Pancreas (tissue), 10 donors: ENCODE measurements around the gene MYO10. TPM values are rescaled to one million over a fixed set of nuclear protein-coding genes. Genes with fewer than 3 reads are reported as not detected.

Source experiments
- ATAC-seq, 4 donors: fragments of 200-7000 bp; cut with Tn5 transposase; one replicate each; pipeline versions ENCODE4 v1.8.0 to v1.9.1; 2020; ENCODE audit warnings: mild to moderate bottlenecking in 4 of 4, moderate library complexity in 4 of 4
- DNase-seq, 6 donors: peaks; one replicate each; pipeline ENCODE4 v3.0.0-alpha.2; 2020
- FAIRE-seq: peaks from 2 replicates; lab custom pipeline; 2012; peaks lifted over from hg19 to GRCh38; lab: Jason Lieb, UNC
- H3K27ac ChIP-seq, 4 donors: fragments of 200-600 bp; sonication (generic); 1 replicate in 3 of 4; 2 replicates in 1 of 4; pipeline versions ENCODE4 v1.5.0 to v1.8.0; 2020
- H3K27me3 ChIP-seq, 4 donors: fragments of 200-600 bp; one replicate each; pipeline ENCODE4 v1.8.0; 2021
- H3K36me3 ChIP-seq, 3 donors: fragments of 200-600 bp; sonication (generic) in 1 of 3; one replicate each; pipeline versions ENCODE4 v1.5.0 to v1.8.0; 2020 to 2021
- H3K4me1 ChIP-seq, 3 donors: fragments of 200-600 bp; one replicate each; pipeline ENCODE4 v1.8.0; 2021
- H3K4me3 ChIP-seq, 4 donors: fragments of 200-600 bp; sonication (generic) in 2 of 4; one replicate each; pipeline versions ENCODE4 v1.5.0 to v1.8.0; 2020 to 2021
- H3K9me3 ChIP-seq, 4 donors: fragments of 200-600 bp; one replicate each; pipeline ENCODE4 v1.8.0; 2021
- WGBS, 2 donors: extraction: QIAGEN DNeasy Blood & Tissue Kit; methylation state at CpG; one replicate each; pipeline ENCODE4 v1.1.7; 2013; 5-methylcytosine and 5-hydroxymethylcytosine counted together
- intact Hi-C, 3 donors: fragments of 100-400 bp; cut with DNase I; formaldehyde crosslinking; loops; one replicate each; pipeline versions ENCODE4 v1.11.1 to v1.14.2; 2022
- polyA plus RNA-seq, 2 donors: library from polyadenylated mRNA; stranded (reverse); fragments of 200-250 nt; gene quantifications; one replicate each; pipeline ENCODE4 v1.2.3, GENCODE V29; 2013
- total RNA-seq, 6 donors: library from RNA; stranded (reverse); fragmentation: NEBNext Ultra II Directional in 4 of 6; extraction: Animal tissue kit (Norgen Biotek cat#: 25700) in 4 of 6; gene quantifications; one replicate each; pipeline versions ENCODE4 v1.2.1 to v1.2.4, GENCODE V29; 2021 to 2023
- TF ChIP-seq, protein P1 (sequence below), 4 donors: fragments of 200-600 bp; sonication (generic) in 3 of 4; IDR thresholded peaks; one replicate each; pipeline versions ENCODE4 v1.5.0 to v1.8.0; 2021; ENCODE audit warnings: antibody characterized with exemption in 4 of 4
- donor health status: healthy with polysubstance abuse.
- donor health status: DM: no; HTN: no; CAD: no; lungs with moderate emphysema.
- donor health status: DM: no; HTN: no; CAD: no.
- donor health status: control.
- donor health status: control.
- donor health status: Bipolar disorder and iron deficiency.
- donor health status: DM: yes; HTN: yes; CAD: no.
- donor health status: DM: no; HTN: no; CAD: no.
- donor health status: DM: no; HTN: no; CAD: no.
- donor health status: DM: yes; HTN: yes; CAD: no.

The MYO10 gene
- total and polyA plus RNA-seq, 8 donors: 11.5 to 47.3 (median 34.8) TPM

DNA sequence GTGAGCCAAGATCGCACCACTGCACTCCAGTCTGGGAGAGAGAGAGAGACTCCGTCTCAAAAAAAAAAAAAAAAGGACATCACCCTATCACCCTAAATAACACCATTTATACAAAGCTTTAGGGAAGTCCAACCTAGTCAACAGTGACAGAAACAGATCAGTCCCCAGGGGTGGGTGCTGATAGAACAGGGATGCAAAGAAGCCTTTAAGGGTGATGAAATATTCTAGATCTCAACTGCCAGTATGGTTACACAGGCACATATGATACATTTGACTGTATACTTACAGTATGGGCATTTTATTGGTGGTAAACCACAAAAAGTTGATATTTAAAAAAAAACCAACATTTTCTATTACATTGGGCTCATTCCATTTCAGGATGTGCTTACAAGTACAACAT lies 324.1 kb downstream of the MYO10 start:
- no peaks in the 10 kb centered on the region for H3K27me3 ChIP-seq
- intact Hi-C loops: no loop called here
- TF ChIP-seq, protein P1, sequence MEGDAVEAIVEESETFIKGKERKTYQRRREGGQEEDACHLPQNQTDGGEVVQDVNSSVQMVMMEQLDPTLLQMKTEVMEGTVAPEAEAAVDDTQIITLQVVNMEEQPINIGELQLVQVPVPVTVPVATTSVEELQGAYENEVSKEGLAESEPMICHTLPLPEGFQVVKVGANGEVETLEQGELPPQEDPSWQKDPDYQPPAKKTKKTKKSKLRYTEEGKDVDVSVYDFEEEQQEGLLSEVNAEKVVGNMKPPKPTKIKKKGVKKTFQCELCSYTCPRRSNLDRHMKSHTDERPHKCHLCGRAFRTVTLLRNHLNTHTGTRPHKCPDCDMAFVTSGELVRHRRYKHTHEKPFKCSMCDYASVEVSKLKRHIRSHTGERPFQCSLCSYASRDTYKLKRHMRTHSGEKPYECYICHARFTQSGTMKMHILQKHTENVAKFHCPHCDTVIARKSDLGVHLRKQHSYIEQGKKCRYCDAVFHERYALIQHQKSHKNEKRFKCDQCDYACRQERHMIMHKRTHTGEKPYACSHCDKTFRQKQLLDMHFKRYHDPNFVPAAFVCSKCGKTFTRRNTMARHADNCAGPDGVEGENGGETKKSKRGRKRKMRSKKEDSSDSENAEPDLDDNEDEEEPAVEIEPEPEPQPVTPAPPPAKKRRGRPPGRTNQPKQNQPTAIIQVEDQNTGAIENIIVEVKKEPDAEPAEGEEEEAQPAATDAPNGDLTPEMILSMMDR (IDR thresholded peaks at IDR 0.05): no peak
- H3K27ac ChIP-seq: no peak overlapping the region
- DNase-seq: no peak
- no peak for ATAC-seq
- 83 to 100% methylated on average over 2 of the region's 2 CpGs for WGBS, 2 donors
- no peak for FAIRE-seq
- H3K36me3 ChIP-seq: no peaks in the 10 kb centered on the region
- no peaks in the 10 kb centered on the region for H3K4me1 ChIP-seq
- no peaks in the 10 kb centered on the region for H3K9me3 ChIP-seq
- H3K4me3 ChIP-seq: no peak overlapping the region
